SK-N-MC (cell line): Measurements from ENCODE around the gene KRT6A.
"Not testable (repeated sequence)": the region's sequence is repeated elsewhere in the genome, so short reads cannot be mapped to it uniquely, and the experiment has no call there.

Experiments
- DNase-seq: peaks from one replicate; pipeline ENCODE4 v3.0.0-alpha.2; 2011; ENCODE audit warnings: low read depth, low spot score
- H3K27ac ChIP-seq: fragments of 200-600 bp; sonication (generic); 2 replicates; pipeline ENCODE4 v1.5.1; 2016; ENCODE audit warnings: mixed run types
- H3K36me3 ChIP-seq: fragments of 200-600 bp; sonication (generic); 2 replicates; pipeline ENCODE4 v1.6.1; 2017; ENCODE audit warnings: antibody characterized with exemption, low read length, mixed read lengths; ENCODE audit not compliant: insufficient read depth
- H3K4me3 ChIP-seq: fragments of 200-600 bp; sonication (generic); 2 replicates; pipeline ENCODE4 v1.5.1; 2016
- H3K9ac ChIP-seq: fragments of 200-600 bp; sonication (generic); 2 replicates; pipeline ENCODE4 v1.8.0; 2017; ENCODE audit warnings: mixed run types, mixed read lengths; ENCODE audit not compliant: insufficient read length
- H3K9me3 ChIP-seq: fragments of 200-600 bp; sonication (generic); 2 replicates; pipeline ENCODE4 v1.6.1; 2017; ENCODE audit warnings: low read depth, mild to moderate bottlenecking, antibody characterized with exemption, low read length, moderate library complexity, mixed read lengths
- EZH2 ChIP-seq: fragments of 200-600 bp; sonication (generic); IDR thresholded peaks from one replicate; pipeline ENCODE4 v1.6.1; 2017; ENCODE audit warnings: antibody characterized with exemption
- FOXP2 ChIP-seq: optimal IDR thresholded peaks from 2 replicates; pipeline ENCODE3; 2011; ENCODE audit warnings: mild to moderate bottlenecking, moderate library complexity; ENCODE audit not compliant: insufficient read depth; ENCODE audit errors: extremely low read length, control extremely low read depth
- POLR2AphosphoS5 ChIP-seq: IDR thresholded peaks from 2 replicates; pipeline ENCODE4 v1.6.1; 2012; ENCODE audit warnings: mild to moderate bottlenecking, low read depth, low read length, borderline replicate concordance

The KRT6A gene

DNA sequence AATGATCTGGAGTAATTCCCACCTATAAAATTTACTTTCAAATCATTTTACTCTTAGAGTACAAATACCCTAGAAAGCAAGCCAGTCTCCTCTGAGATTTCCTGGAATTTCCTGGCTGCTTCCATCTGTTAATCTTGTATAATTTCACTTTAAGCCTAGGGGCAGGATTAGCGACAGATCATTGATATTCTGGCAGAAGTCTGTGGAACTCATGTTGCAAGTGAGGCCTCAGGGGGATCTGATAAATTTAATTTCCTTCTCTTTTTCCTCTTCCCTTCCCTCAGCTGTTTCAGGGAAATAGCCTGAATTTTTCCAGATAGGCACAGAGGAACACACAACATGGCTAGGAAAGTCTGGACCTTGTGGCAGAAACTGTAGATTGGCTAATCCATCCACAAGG lies 5.9 kb upstream of the KRT6A start:
- Histone ChIP-seq H3K4me3 (no peak overlapping the region), H3K36me3 (no peaks in the 10 kb centered on the region), H3K27ac (no peak overlapping the region), H3K9me3 (no peaks in the 10 kb centered on the region), H3K9ac (no peak overlapping the region)
- TF ChIP-seq POLR2AphosphoS5 (no peak), EZH2 (no peak), FOXP2 (no peak)
- peak; percentile 28 for DNase-seq

DNA sequence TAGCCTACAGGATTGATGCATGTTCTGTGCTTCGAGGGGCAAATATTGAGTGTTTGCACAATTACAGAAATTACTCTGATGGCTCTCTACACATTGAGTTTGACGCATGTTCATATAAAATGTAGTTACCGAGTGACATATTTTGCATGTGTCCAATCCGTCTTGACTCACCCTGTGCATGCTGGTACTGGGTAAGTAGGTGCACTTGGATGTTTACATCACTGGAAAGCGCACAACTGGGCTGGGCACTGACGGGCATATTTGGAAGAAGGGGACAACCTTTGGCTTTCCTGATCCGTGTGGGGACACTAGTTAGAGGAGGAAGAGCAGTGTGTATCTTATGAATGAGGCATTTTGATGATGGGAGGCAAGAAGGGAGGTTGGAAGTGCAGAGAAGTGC lies 4.9 kb upstream of the KRT6A start:
- DNase-seq: no peak
- Histone ChIP-seq H3K9me3 (no peaks in the 10 kb centered on the region), H3K9ac (no peak overlapping the region), H3K36me3 (no peaks in the 10 kb centered on the region), H3K4me3 (no peak overlapping the region), H3K27ac (no peak overlapping the region)
- no peak for TF ChIP-seq FOXP2
- TF ChIP-seq EZH2: no peak
- no peak for TF ChIP-seq POLR2AphosphoS5

DNA sequence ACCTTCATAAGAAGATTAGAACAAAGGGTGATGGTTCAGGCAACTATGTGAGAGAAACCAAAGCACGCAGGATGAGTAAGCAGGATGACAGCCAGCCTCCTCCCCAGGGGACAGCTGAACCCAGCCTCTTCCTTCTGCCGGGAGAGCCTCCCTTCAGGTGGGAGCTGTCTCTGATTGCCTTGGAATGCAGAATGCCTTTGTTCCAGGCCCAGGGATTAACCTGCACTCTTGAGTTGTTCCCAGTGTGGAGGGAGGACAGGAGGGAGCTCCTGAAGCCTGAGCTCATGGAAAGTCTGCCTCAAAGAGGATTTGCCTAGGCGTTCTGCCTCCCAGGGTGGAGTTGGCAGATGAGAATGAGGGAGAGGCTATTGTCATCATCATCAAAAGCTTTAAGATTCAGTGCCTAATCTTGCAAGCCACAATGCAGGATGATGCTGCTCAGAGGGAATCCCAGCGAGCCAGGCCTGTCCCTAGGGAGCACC lies 3.6 kb upstream of the KRT6A start:
- no peaks in the 10 kb centered on the region for H3K36me3 ChIP-seq
- no peaks in the 10 kb centered on the region for H3K9me3 ChIP-seq
- TF ChIP-seq EZH2 (no peak), FOXP2 (no peak), POLR2AphosphoS5 (no peak)
- no peak for DNase-seq
- H3K9ac ChIP-seq: no peak overlapping the region
- no peak overlapping the region for H3K27ac ChIP-seq
- no peak overlapping the region for H3K4me3 ChIP-seq

DNA sequence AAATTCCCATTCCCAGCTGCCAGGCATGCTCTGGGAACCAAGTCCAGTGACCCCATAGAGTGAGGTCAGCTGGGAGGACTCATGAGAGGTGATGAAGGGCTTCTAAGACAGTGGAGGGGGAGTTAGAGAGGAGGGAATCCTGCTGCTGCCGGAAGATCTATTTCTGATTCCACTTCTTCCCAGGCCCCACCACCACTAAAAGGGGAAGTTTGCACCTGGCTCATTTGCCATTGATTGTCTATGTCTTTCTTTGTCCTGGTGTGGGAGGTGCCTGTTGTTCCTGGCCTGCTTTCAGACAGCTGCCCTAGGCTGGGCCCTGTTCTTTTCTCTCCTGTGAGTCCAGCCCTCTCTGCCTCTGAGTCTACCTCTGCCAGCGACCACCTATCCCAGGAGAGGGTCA lies 3.0 kb upstream of the KRT6A start:
- H3K36me3 ChIP-seq: no peaks in the 10 kb centered on the region
- no peak overlapping the region for H3K9ac ChIP-seq
- no peak overlapping the region for H3K27ac ChIP-seq
- no peak overlapping the region for H3K4me3 ChIP-seq
- no peak for DNase-seq
- H3K9me3 ChIP-seq: no peaks in the 10 kb centered on the region
- TF ChIP-seq EZH2: no peak
- no peak for TF ChIP-seq POLR2AphosphoS5
- TF ChIP-seq FOXP2: no peak

DNA sequence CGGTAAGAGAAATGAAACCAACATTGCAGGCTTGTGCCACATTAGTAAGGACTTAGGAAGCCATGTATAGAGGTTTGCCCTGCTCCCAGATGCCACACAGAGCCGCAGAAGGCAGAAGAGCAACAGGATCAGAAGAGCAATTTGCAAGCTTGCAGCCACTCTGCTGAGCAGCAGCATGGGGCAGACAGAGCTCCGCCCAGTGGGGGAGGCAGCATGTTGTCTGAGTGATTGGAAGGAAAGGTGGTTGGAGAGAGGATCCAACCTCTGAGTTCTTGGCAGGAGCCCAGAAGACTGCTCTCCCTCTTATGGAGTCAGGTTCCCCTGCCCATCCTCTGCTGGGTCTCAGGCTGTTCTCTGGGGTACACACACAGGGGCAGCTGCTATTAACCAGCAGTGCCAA lies 2.3 kb upstream of the KRT6A start:
- H3K27ac ChIP-seq: no peak overlapping the region
- H3K36me3 ChIP-seq: no peaks in the 10 kb centered on the region
- TF ChIP-seq POLR2AphosphoS5 (no peak), FOXP2 (no peak), EZH2 (no peak)
- H3K9ac ChIP-seq: no peak overlapping the region
- H3K4me3 ChIP-seq: no peak overlapping the region
- DNase-seq: no peak
- no peaks in the 10 kb centered on the region for H3K9me3 ChIP-seq

DNA sequence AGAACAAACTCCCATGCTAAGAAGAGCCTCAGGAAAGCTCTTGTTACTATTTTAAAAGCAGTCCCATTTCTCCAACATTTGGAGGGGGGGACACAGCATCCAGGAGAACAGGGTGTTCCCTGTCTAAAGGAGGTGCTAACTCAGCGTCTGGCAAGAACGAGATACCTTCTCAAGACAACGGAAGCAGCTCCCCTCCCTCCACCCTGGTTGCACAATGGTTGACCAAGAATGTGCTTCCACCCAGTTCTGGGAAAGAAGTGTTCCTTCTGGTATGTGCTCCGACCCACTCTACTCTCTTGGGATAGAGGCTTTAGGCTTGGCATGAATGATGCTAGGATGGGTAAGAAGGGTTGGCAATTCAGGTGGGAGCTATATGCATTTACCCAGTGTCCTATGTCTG lies 1.5 kb upstream of the KRT6A start:
- Histone ChIP-seq H3K36me3 (no peaks in the 10 kb centered on the region), H3K9ac (no peak overlapping the region), H3K9me3 (no peaks in the 10 kb centered on the region), H3K27ac (no peak overlapping the region), H3K4me3 (no peak overlapping the region)
- DNase-seq: no peak
- TF ChIP-seq FOXP2: no peak
- no peak for TF ChIP-seq POLR2AphosphoS5

DNA sequence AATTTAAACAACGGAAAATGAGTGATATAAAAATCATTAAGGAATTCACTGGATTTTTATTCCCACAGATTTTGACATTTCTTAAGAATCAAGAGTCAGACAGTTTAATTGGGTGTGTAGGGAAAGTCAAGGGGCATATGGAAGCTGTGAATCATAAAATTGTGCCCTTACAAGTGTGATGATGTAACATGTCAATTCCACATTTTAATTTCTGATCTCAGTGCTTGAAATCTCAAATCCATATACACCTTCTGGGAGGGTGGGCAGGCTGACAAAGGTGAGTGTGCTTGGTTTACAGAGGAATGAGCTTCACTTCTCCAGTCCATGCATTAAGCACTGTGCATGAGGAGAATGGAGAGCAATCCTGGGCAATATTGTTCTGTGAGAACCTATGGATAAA lies 1.0 kb upstream of the KRT6A start:
- Histone ChIP-seq H3K9ac (no peak overlapping the region), H3K27ac (no peak overlapping the region), H3K36me3 (no peaks in the 10 kb centered on the region), H3K9me3 (no peaks in the 10 kb centered on the region), H3K4me3 (no peak overlapping the region)
- TF ChIP-seq POLR2AphosphoS5 (no peak), FOXP2 (no peak), EZH2 (no peak)
- no peak for DNase-seq

DNA sequence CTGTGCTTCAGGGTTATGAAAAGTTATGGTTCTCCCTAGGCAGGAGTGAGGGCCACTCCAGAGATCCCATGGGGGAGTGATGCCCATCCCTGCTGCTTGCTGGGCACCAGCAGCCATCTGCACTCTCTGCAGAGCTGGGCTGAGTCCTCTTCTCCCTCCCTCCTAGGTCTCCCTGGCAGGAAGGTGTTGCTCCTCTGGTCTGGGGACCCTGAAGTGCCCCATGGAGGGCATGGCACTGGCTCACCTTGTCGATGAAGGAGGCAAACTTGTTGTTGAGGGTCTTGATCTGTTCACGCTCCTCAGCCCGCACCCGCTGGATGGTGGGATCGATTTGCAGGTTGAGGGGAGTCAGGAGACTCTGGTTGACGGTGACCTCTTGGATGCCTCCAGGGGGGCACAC lies 652 bp downstream of the KRT6A start:
- H3K9ac ChIP-seq, H3K36me3 ChIP-seq, DNase-seq, H3K4me3 ChIP-seq, H3K27ac ChIP-seq, H3K9me3 ChIP-seq: not testable (repeated sequence)

DNA sequence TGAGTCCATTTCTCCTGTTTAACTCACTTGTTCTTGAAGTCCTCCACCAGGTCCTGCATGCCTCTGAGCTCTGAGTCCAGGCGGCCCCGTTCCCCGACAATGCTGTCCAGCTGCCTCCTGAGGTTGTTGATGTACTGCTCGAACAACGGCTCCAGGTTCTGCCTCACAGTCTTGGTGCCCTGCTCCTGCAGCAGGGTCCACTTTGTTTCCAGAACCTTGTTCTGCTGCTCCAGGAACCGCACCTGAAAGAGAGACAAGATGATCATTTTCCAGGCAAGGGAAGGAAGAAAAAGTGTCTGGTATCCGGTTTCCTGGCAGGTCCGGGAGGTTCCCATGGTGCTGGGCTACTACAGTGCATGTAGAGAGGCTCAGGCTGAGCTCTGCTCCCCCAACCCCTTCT lies 1.6 kb downstream of the KRT6A start:
- H3K4me3 ChIP-seq, H3K36me3 ChIP-seq, H3K27ac ChIP-seq, DNase-seq, H3K9me3 ChIP-seq, H3K9ac ChIP-seq: not testable (repeated sequence)
- peak; percentile 68 for TF ChIP-seq EZH2

DNA sequence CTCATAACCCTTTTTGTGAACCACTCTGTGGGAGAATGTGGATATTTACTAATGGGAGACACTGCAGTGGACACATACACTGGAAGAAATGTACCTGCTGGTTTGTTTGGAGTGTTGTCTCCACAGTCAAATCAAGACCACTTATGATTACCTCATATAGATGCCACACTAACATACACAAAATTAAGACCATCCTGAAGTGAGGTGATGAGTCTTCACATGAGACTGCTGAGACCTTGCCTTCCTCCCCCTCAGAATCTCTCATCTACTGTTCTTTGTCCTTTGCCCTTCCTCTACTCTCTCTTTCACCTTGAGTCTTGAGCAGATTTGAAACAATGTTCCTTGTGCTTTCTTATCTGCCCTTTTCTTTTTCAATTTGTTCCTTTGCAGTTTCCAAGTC lies 4.3 kb downstream of the KRT6A start:
- H3K4me3 ChIP-seq: no peak overlapping the region
- H3K27ac ChIP-seq: no peak overlapping the region

DNA sequence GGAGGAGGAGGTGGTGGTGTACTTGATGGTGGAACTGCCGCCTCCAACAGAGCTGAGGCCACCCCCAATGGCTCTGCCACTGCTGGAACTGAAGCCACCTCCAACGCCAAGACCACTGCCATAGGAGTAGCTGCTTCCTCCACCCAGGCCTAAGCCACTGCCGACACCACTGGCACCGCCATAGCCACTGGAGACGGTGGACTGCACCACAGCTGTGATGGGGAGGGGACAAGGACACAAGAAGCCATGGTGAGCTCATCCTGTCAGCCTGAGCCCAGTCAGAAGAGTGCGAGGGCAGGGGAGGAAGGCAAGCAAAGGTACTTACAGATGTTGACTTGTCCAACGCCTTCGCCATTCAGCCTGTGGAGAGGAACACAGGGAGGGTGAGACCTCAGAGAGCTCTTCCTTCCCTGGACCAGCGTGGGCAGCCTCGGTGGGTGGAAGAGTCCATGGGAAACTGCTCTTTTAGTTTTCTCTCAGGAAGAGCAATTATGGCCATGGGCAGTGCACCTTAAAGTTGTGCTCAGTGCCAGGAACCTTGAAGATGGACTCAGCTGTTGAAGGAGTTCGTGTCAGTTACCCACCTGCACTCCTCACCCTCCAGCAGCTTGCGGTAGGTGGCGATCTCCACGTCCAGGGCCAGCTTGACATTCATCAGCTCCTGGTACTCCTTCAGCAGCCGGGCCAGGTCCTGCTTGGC lies 5.2 kb downstream of the KRT6A start:
- not testable (repeated sequence) for H3K36me3 ChIP-seq, DNase-seq, H3K4me3 ChIP-seq, H3K27ac ChIP-seq, H3K9me3 ChIP-seq, H3K9ac ChIP-seq

More for the DNA sequence above, 4.3 kb downstream of the KRT6A start:
- TF ChIP-seq EZH2: no peak
- no peak for TF ChIP-seq POLR2AphosphoS5
- no peak for TF ChIP-seq FOXP2
- H3K36me3 ChIP-seq: no peaks in the 10 kb centered on the region
- H3K9me3 ChIP-seq: no peaks in the 10 kb centered on the region
- no peak for DNase-seq
- no peak overlapping the region for H3K9ac ChIP-seq
